Fibroblast of upper back skin (primary cell): ENCODE data around the gene SNED1.
A peak's percentile ranks its signal among the peaks of the same experiment; 100 is the strongest.

ENCODE experiments used
- DNase-seq: peaks from one replicate; pipeline ENCODE4 v3.0.0-alpha.2; 2013

SNED1 gene

GRCh38 chr2:240997856-240998705, at the start of gene SNED1:
TSS of gene SNED1 (plus strand) at chr2:240998618. CDS start at chr2:240998838, 220 bp downstream.
- DNase-seq, result peak; percentile 54

GRCh38 chr2:240948905-240949790, 49.3 kb upstream of the SNED1 start:
- no peak for DNase-seq

- no peak for DNase-seq
These were observed 48.4 kb upstream of the SNED1 start for GRCh38 chr2:240949791-240950705.

- no peak for DNase-seq
These were observed 47.3 kb upstream of the SNED1 start for GRCh38 chr2:240951045-240951594.

- DNase-seq, result no peak
These were observed 45.7 kb upstream of the SNED1 start for GRCh38 chr2:240952496-240953246.

- no peak for DNase-seq
These were observed 44.7 kb upstream of the SNED1 start for GRCh38 chr2:240953426-240954410.

- DNase-seq, result no peak
These were observed 43.7 kb upstream of the SNED1 start for GRCh38 chr2:240954436-240955305.

- no peak for DNase-seq
These were observed 42.9 kb upstream of the SNED1 start for GRCh38 chr2:240955306-240956170.

- no peak for DNase-seq
These were observed 42.1 kb upstream of the SNED1 start for GRCh38 chr2:240956171-240956934.

GRCh38 chr2:240956935-240957655, 41.3 kb upstream of the SNED1 start:
- no peak for DNase-seq

GRCh38 chr2:240957656-240958365, 40.6 kb upstream of the SNED1 start:
- DNase-seq, result no peak

GRCh38 chr2:240958366-240959213, 39.8 kb upstream of the SNED1 start:
- DNase-seq, result no peak

- DNase-seq, result no peak
These were observed 39.0 kb upstream of the SNED1 start for GRCh38 chr2:240959214-240959940.

GRCh38 chr2:240959941-240960308, 38.5 kb upstream of the SNED1 start:
- DNase-seq, result no peak
